ENCODE measurements around the gene STK35. TPM values are rescaled to one million over a fixed set of nuclear protein-coding genes. Genes with fewer than 3 reads are reported as not detected.

The STK35 gene
- polyA plus RNA-seq, 1 donor from 2014 or later, result 10.8 TPM

DNA sequence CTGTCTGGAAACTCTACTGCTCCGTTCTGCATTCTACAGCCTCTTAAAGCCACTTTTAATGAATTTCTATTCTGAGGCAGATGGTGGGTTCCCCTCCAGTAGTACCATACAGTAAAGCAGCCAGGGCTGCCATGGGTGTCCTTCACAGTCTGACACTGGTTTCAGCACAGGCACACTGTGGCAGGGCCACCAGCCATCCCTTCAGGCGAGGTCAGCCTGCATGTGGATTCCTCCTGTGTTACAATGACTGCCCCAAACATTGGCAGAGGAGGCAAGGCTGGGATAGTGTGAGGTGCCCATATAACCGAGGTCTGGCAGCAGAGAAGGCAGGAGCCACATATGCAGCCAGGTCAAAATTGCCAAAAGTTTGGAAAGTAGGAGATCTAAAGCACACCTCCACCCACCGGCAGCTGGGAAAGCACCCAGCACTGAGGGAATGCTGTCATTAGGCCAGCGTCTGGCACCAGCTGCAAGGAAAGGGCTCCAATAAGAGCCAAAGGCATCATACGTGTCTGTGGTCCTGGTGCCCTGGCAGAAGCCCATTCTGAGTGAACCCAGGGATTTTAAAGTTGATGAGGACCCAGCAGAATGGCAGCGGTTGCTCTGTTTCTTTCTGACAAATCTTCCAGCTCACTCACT is 24.0 kb downstream of the STK35 start:
- Histone ChIP-seq H3K9ac (ENCODE audit: low read length) (no peak overlapping the region), H3F3A (ENCODE audit: insufficient read depth, low read length, poor library complexity, severe bottlenecking) (no peaks in the 10 kb centered on the region), H3K4me2 (ENCODE audit: low read length) (no peak overlapping the region), H3K9me3 (ENCODE audit: low read length) (no peaks in the 10 kb centered on the region), H3K79me2 (replicated peaks; ENCODE audit: insufficient read depth, low read length) (peaks cover 45% of the 10 kb centered on the region), H3K4me3 (ENCODE audit: low read length) (no peak overlapping the region), H3K27me3 (ENCODE audit: insufficient read depth, low read depth, low read length) (no peaks in the 10 kb centered on the region), H4K20me1 (ENCODE audit: insufficient read depth) (peaks cover 4% of the 10 kb centered on the region), H3K27ac (ENCODE audit: low read length) (no peak overlapping the region), H2AFZ (ENCODE audit: low read depth, low read length) (no peak overlapping the region), H3K36me3 (ENCODE audit: insufficient read depth, low read length) (no peaks in the 10 kb centered on the region), H3K9me2 (ENCODE audit: insufficient read depth, low read length) (no peaks in the 10 kb centered on the region)
- no peak for TF ChIP-seq POLR2AphosphoS5 (IDR thresholded peaks at IDR 0.05)
- no peak for TF ChIP-seq EZH2 (IDR thresholded peaks at IDR 0.05; ENCODE audit: borderline replicate concordance, insufficient read depth, low read length, poor library complexity, severe bottlenecking)
- TF ChIP-seq SMC3 (conservative IDR thresholded peaks at IDR 0.05; ENCODE audit: poor library complexity), result no peak

DNA sequence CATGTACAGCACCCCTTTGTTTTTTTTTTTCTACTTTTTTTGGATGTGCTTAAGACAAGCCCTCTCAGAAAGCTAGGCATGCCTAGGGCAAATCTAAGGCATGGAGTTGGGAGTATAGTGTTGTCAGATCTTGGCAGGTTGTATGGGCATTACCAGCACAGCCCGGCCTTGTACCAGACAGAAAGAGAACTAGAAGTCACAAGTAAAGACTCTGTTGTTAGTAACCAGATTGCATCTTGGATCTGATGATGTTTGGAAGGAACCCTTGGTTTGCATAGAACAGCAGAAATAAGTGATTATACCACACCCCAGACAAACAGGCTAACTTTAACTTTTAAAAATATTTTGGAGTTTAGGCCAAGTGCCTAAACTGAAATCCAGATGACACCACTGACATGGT is 25.6 kb downstream of the STK35 start:
- H3K27me3 ChIP-seq (ENCODE audit: insufficient read depth, low read depth, low read length), result no peaks in the 10 kb centered on the region
- H3K4me2 ChIP-seq (ENCODE audit: low read length), result no peak overlapping the region
- no peaks in the 10 kb centered on the region for H3K36me3 ChIP-seq (ENCODE audit: insufficient read depth, low read length)
- H3K4me3 ChIP-seq (ENCODE audit: low read length), result no peak overlapping the region
- H3K79me2 ChIP-seq (replicated peaks; ENCODE audit: insufficient read depth, low read length), result peaks cover 40% of the 10 kb centered on the region
- no peak overlapping the region for H3K9ac ChIP-seq (ENCODE audit: low read length)
- TF ChIP-seq EP300 (conservative IDR thresholded peaks at IDR 0.05; ENCODE audit: poor library complexity, severe bottlenecking) (no peak), POLR2AphosphoS5 (IDR thresholded peaks at IDR 0.05) (no peak), RAD21 (conservative IDR thresholded peaks at IDR 0.05) (no peak), MXI1 (conservative IDR thresholded peaks at IDR 0.05; ENCODE audit: poor library complexity, severe bottlenecking) (no peak), EZH2 (IDR thresholded peaks at IDR 0.05; ENCODE audit: borderline replicate concordance, insufficient read depth, low read length, poor library complexity, severe bottlenecking) (no peak), TAF1 (IDR thresholded peaks at IDR 0.05; ENCODE audit: low read depth) (no peak), SMC3 (conservative IDR thresholded peaks at IDR 0.05; ENCODE audit: poor library complexity) (no peak)
- TF ChIP-seq, protein P1, sequence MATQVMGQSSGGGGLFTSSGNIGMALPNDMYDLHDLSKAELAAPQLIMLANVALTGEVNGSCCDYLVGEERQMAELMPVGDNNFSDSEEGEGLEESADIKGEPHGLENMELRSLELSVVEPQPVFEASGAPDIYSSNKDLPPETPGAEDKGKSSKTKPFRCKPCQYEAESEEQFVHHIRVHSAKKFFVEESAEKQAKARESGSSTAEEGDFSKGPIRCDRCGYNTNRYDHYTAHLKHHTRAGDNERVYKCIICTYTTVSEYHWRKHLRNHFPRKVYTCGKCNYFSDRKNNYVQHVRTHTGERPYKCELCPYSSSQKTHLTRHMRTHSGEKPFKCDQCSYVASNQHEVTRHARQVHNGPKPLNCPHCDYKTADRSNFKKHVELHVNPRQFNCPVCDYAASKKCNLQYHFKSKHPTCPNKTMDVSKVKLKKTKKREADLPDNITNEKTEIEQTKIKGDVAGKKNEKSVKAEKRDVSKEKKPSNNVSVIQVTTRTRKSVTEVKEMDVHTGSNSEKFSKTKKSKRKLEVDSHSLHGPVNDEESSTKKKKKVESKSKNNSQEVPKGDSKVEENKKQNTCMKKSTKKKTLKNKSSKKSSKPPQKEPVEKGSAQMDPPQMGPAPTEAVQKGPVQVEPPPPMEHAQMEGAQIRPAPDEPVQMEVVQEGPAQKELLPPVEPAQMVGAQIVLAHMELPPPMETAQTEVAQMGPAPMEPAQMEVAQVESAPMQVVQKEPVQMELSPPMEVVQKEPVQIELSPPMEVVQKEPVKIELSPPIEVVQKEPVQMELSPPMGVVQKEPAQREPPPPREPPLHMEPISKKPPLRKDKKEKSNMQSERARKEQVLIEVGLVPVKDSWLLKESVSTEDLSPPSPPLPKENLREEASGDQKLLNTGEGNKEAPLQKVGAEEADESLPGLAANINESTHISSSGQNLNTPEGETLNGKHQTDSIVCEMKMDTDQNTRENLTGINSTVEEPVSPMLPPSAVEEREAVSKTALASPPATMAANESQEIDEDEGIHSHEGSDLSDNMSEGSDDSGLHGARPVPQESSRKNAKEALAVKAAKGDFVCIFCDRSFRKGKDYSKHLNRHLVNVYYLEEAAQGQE (IDR thresholded peaks at IDR 0.05; ENCODE audit: borderline replicate concordance), result no peak
- TF ChIP-seq, protein P2, sequence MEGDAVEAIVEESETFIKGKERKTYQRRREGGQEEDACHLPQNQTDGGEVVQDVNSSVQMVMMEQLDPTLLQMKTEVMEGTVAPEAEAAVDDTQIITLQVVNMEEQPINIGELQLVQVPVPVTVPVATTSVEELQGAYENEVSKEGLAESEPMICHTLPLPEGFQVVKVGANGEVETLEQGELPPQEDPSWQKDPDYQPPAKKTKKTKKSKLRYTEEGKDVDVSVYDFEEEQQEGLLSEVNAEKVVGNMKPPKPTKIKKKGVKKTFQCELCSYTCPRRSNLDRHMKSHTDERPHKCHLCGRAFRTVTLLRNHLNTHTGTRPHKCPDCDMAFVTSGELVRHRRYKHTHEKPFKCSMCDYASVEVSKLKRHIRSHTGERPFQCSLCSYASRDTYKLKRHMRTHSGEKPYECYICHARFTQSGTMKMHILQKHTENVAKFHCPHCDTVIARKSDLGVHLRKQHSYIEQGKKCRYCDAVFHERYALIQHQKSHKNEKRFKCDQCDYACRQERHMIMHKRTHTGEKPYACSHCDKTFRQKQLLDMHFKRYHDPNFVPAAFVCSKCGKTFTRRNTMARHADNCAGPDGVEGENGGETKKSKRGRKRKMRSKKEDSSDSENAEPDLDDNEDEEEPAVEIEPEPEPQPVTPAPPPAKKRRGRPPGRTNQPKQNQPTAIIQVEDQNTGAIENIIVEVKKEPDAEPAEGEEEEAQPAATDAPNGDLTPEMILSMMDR (IDR thresholded peaks at IDR 0.05; ENCODE audit: poor library complexity, severe bottlenecking), result no peak
- H3F3A ChIP-seq (ENCODE audit: insufficient read depth, low read length, poor library complexity, severe bottlenecking), result no peaks in the 10 kb centered on the region
- no peak overlapping the region for H2AFZ ChIP-seq (ENCODE audit: low read depth, low read length)
- H4K20me1 ChIP-seq (ENCODE audit: insufficient read depth), result no peaks in the 10 kb centered on the region
- no peaks in the 10 kb centered on the region for H3K9me2 ChIP-seq (ENCODE audit: insufficient read depth, low read length)
- no peaks in the 10 kb centered on the region for H3K9me3 ChIP-seq (ENCODE audit: low read length)
- no peak overlapping the region for H3K27ac ChIP-seq (ENCODE audit: low read length)

Measured in neural cell (in vitro differentiated cells).